Endodermal cell (in vitro differentiated cells): ENCODE results near the gene EYS. TPM values are rescaled to one million over a fixed set of nuclear protein-coding genes. Genes with fewer than 3 reads are reported as not detected.

Experiments used
- DNase-seq: peaks from one replicate; pipeline ENCODE4 v3.0.0-alpha.2; 2017
- H3K27ac ChIP-seq: 2 replicates; pipeline ENCODE4 v1.5.1; 2013; ENCODE audit warnings: mild to moderate bottlenecking, low read depth, low read length, moderate library complexity
- H3K27me3 ChIP-seq: 2 replicates; pipeline ENCODE4 v1.6.1; 2013; ENCODE audit warnings: mild to moderate bottlenecking, low read length, moderate library complexity; ENCODE audit not compliant: insufficient read depth, control insufficient read depth, poor library complexity, severe bottlenecking
- H3K36me3 ChIP-seq: 2 replicates; pipeline ENCODE4 v1.7.0; 2013; ENCODE audit warnings: mild to moderate bottlenecking, low read length, moderate library complexity; ENCODE audit not compliant: control insufficient read depth, insufficient read depth
- H3K4me1 ChIP-seq: one replicate; pipeline ENCODE4 v1.7.0; 2013; ENCODE audit warnings: low read length; ENCODE audit not compliant: control insufficient read depth, insufficient read depth
- H3K4me3 ChIP-seq: 2 replicates; pipeline ENCODE4 v1.5.1; 2013; ENCODE audit warnings: mild to moderate bottlenecking, low read length, moderate library complexity
- H3K9ac ChIP-seq: 2 replicates; pipeline ENCODE4 v1.6.1; 2013; ENCODE audit warnings: mild to moderate bottlenecking, low read length, moderate library complexity; ENCODE audit not compliant: poor library complexity, severe bottlenecking; ENCODE audit errors: extremely low read depth
- H3K9me3 ChIP-seq: 2 replicates; pipeline ENCODE4 v1.6.1; 2013; ENCODE audit warnings: mild to moderate bottlenecking, low read length, moderate library complexity; ENCODE audit not compliant: control insufficient read depth
- H3K27ac Mint-ChIP-seq: 2 replicates; pipeline ENCODE4 v1.8.0; 2020; ENCODE audit warnings: mixed read lengths
- H3K27me3 Mint-ChIP-seq: 2 replicates; pipeline ENCODE4 v1.8.0; 2021; ENCODE audit warnings: mild to moderate bottlenecking, mixed read lengths; ENCODE audit not compliant: insufficient read depth
- H3K36me3 Mint-ChIP-seq: 2 replicates; pipeline ENCODE4 v1.8.0; 2020; ENCODE audit warnings: low read depth, mixed read lengths
- H3K4me1 Mint-ChIP-seq: 2 replicates; pipeline ENCODE4 v1.8.0; 2020; ENCODE audit warnings: mixed read lengths
- H3K4me3 Mint-ChIP-seq: 2 replicates; pipeline ENCODE4 v1.8.0; 2020; ENCODE audit warnings: mild to moderate bottlenecking, moderate library complexity, mixed read lengths
- H3K9me3 Mint-ChIP-seq: 2 replicates; pipeline ENCODE4 v1.8.0; 2020; ENCODE audit warnings: mild to moderate bottlenecking, mixed read lengths
- WGBS, 2 experiments: methylation state at CpG; one replicate each; pipeline versions ENCODE4 v1.1.5 to v1.1.7; 2013; ENCODE audit warnings: missing lambda C conversion rate in 2 of 2, mixed read lengths in 1 of 2; ENCODE audit not compliant: insufficient coverage in 1 of 2, insufficient read length in 1 of 2; 5-methylcytosine and 5-hydroxymethylcytosine counted together
- total RNA-seq, 2 donors: library from RNA; stranded (reverse); fragmentation: NEBNext Ultra II Directional in 1 of 2; extraction: Animal tissue kit (Norgen Biotek cat#: 25700) in 1 of 2; gene quantifications; 2 replicates in 1 of 2; 3 replicates in 1 of 2; pipeline ENCODE4 v1.2.1, GENCODE V29; 2021
- TF ChIP-seq, protein P1 (sequence below): fragments of 200-600 bp; sonication (generic); conservative IDR thresholded peaks from 2 replicates; pipeline ENCODE4 v1.5.0; 2021; ENCODE audit warnings: antibody characterized with exemption, mild to moderate bottlenecking

EYS gene
- total RNA-seq, 2 donors from 2014 or later = 0.31 to 0.70 TPM

GRCh38 chr6:65248101-65248610 lies 458.9 kb downstream of the EYS start:
- Histone ChIP-seq H3K27me3 (no peaks in the 10 kb centered on the region), H3K36me3 (no peaks in the 10 kb centered on the region), H3K4me1 (no peaks in the 10 kb centered on the region), H3K27ac (no peak overlapping the region), H3K9me3 (no peaks in the 10 kb centered on the region), H3K4me3 (no peak overlapping the region), H3K9ac (no peak overlapping the region)
- Mint-ChIP-seq H3K36me3 (no peaks in the 10 kb centered on the region), H3K9me3 (no peaks in the 10 kb centered on the region), H3K4me3 (no peak overlapping the region), H3K27ac (no peak overlapping the region), H3K4me1 (no peaks in the 10 kb centered on the region), H3K27me3 (no peaks in the 10 kb centered on the region)
- no peak for DNase-seq
- TF ChIP-seq, protein P1, sequence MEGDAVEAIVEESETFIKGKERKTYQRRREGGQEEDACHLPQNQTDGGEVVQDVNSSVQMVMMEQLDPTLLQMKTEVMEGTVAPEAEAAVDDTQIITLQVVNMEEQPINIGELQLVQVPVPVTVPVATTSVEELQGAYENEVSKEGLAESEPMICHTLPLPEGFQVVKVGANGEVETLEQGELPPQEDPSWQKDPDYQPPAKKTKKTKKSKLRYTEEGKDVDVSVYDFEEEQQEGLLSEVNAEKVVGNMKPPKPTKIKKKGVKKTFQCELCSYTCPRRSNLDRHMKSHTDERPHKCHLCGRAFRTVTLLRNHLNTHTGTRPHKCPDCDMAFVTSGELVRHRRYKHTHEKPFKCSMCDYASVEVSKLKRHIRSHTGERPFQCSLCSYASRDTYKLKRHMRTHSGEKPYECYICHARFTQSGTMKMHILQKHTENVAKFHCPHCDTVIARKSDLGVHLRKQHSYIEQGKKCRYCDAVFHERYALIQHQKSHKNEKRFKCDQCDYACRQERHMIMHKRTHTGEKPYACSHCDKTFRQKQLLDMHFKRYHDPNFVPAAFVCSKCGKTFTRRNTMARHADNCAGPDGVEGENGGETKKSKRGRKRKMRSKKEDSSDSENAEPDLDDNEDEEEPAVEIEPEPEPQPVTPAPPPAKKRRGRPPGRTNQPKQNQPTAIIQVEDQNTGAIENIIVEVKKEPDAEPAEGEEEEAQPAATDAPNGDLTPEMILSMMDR = no peak

- WGBS, 2 experiments = 100% methylated on average over 1 of the region's 1 CpG; no CpG with 5 or more reads in 1 of the 2 experiments
These were observed 475.4 kb downstream of the EYS start for GRCh38 chr6:65231616-65232015.

DNA sequence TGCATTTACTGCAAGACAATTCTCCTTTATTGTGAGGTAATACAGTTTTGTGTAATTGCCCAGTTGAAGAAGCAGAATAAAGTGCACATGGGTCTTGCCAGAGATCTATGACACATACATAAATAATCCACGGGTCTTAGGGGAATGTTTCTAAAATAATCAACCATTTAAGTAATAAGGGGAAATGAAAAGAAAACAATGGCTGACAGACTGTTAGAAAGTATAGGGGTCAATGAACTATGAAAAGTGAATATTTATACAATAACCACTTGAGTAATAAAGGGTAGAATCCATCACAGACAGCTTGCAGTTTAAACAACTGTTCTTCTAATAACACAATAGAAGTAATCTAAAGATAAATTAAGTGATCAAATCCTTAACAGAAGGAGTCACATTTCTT lies 477.2 kb downstream of the EYS start:
- Histone ChIP-seq H3K36me3 (no peaks in the 10 kb centered on the region), H3K9ac (no peak overlapping the region), H3K27ac (no peak overlapping the region), H3K27me3 (no peaks in the 10 kb centered on the region), H3K9me3 (no peaks in the 10 kb centered on the region), H3K4me1 (no peaks in the 10 kb centered on the region), H3K4me3 (no peak overlapping the region)
- no peaks in the 10 kb centered on the region for H3K27me3 Mint-ChIP-seq
- no peaks in the 10 kb centered on the region for H3K36me3 Mint-ChIP-seq
- no peaks in the 10 kb centered on the region for H3K9me3 Mint-ChIP-seq
- TF ChIP-seq, protein P1 = no peak
- DNase-seq = no peak
- no peak overlapping the region for H3K27ac Mint-ChIP-seq
- no peak overlapping the region for H3K4me3 Mint-ChIP-seq
- no CpG with 5 or more reads among the region's 1 CpG for WGBS, 2 experiments
- no peaks in the 10 kb centered on the region for H3K4me1 Mint-ChIP-seq

More at GRCh38 chr6:65231616-65232015, 475.4 kb downstream of the EYS start:
- Histone ChIP-seq H3K9me3 (no peaks in the 10 kb centered on the region), H3K27me3 (no peaks in the 10 kb centered on the region), H3K27ac (no peak overlapping the region), H3K4me3 (no peak overlapping the region), H3K36me3 (no peaks in the 10 kb centered on the region), H3K4me1 (no peaks in the 10 kb centered on the region), H3K9ac (no peak overlapping the region)
- H3K9me3 Mint-ChIP-seq = no peaks in the 10 kb centered on the region
- no peak overlapping the region for H3K4me3 Mint-ChIP-seq
- H3K27me3 Mint-ChIP-seq = no peaks in the 10 kb centered on the region
- no peak overlapping the region for H3K27ac Mint-ChIP-seq
- H3K4me1 Mint-ChIP-seq = no peaks in the 10 kb centered on the region
- TF ChIP-seq, protein P1 = no peak
- DNase-seq = no peak
- no peaks in the 10 kb centered on the region for H3K36me3 Mint-ChIP-seq
